Thyroid gland (tissue), 4 donors: ENCODE data around the gene LAMA1.

Experiments
- CTCF ChIP-seq, 6 experiments: fragments of 200-600 bp in 3 of 6; fragments of 450-650 bp in 3 of 6; sonication (generic) in 3 of 6; IDR thresholded peaks; one replicate each; pipeline ENCODE4 v1.5.1; 2016 to 2019; ENCODE audit warnings: antibody characterized with exemption in 6 of 6, mild to moderate bottlenecking in 2 of 6, inconsistent platforms in 1 of 6, moderate library complexity in 1 of 6
- POLR2A ChIP-seq, 2 donors: fragments of 450-650 bp; IDR thresholded peaks; one replicate each; pipeline ENCODE4 v1.6.1; 2017; ENCODE audit warnings: antibody characterized with exemption in 2 of 2, mild to moderate bottlenecking in 2 of 2, moderate library complexity in 1 of 2

- no peak for TF ChIP-seq CTCF (IDR thresholded peaks at IDR 0.05)
- TF ChIP-seq POLR2A (IDR thresholded peaks at IDR 0.05): no peak
Observed at GRCh38 chr18:7104649-7105048, 12.9 kb downstream of the LAMA1 start.
